SK-N-SH (cell line): ENCODE measurements around the gene MATN4. TPM values are rescaled to one million over a fixed set of nuclear protein-coding genes. Genes with fewer than 3 reads are reported as not detected.

ENCODE experiments used
- CTCF ChIA-PET: fragments of 300-600, 350-600 bp; formaldehyde crosslinking; extraction: SDS; loops from one replicate; lab custom pipeline; 2021; lab: Yijun Ruan, JAX
- POLR2A ChIA-PET: fragments of 350-600 bp; sonication (Branson Sonifier 250); formaldehyde crosslinking; extraction: SDS; loops from one replicate; lab custom pipeline; 2020; ENCODE audit warnings: antibody characterized with exemption, inconsistent platforms; lab: Yijun Ruan, JAX
- DNase-seq: peaks from one replicate; pipeline ENCODE4 v3.0.0; 2012
- H2AFZ ChIP-seq: fragments of 200-600 bp; sonication (generic); 2 replicates; pipeline ENCODE4 v1.8.1; 2016; ENCODE audit warnings: antibody characterized with exemption, mild to moderate bottlenecking, low read depth
- H3F3A ChIP-seq: fragments of 200-600 bp; sonication (generic); replicated peaks from 2 replicates; pipeline ENCODE3; 2016; ENCODE audit warnings: antibody characterized with exemption, mild to moderate bottlenecking; ENCODE audit not compliant: insufficient read depth
- H3K27ac ChIP-seq, 2 experiments: fragments of 200-500 bp in 1 of 2; fragments of 200-600 bp in 1 of 2; sonication (Bioruptor generic) in 1 of 2; sonication (generic), shearing (Covaris generic) in 1 of 2; 2 replicates each; pipeline versions ENCODE4 v1.5.1 to v1.6.1; 2014 to 2016; ENCODE audit warnings: low read depth in 2 of 2, inconsistent platforms in 1 of 2, low read length in 1 of 2, mild to moderate bottlenecking in 1 of 2, mixed read lengths in 1 of 2
- H3K27me3 ChIP-seq: fragments of 200-600 bp; sonication (generic), shearing (Covaris generic); 2 replicates; pipeline ENCODE4 v1.6.1; 2016; ENCODE audit warnings: mixed run types; ENCODE audit not compliant: insufficient read depth
- H3K36me3 ChIP-seq, 2 experiments: fragments of 200-500 bp in 1 of 2; fragments of 200-600 bp in 1 of 2; sonication (Bioruptor generic) in 1 of 2; sonication (generic) in 1 of 2; replicated peaks in 1 of 2; 2 replicates each; pipeline versions ENCODE3 to v1.5.1; 2014 to 2016; ENCODE audit warnings: low read length in 1 of 2, mild to moderate bottlenecking in 1 of 2; ENCODE audit not compliant: insufficient read depth in 2 of 2, control insufficient read depth in 1 of 2
- H3K4me1 ChIP-seq, 2 experiments: fragments of 200-500 bp in 1 of 2; fragments of 200-600 bp in 1 of 2; sonication (Bioruptor generic) in 1 of 2; sonication (generic), shearing (Covaris generic) in 1 of 2; 2 replicates each; pipeline versions ENCODE4 v1.5.1 to v1.6.1; 2014 to 2016; ENCODE audit warnings: low read depth in 1 of 2, low read length in 1 of 2, mixed run types in 1 of 2; ENCODE audit not compliant: insufficient read depth in 2 of 2, control insufficient read depth in 1 of 2
- H3K4me2 ChIP-seq: fragments of 200-600 bp; sonication (generic), shearing (Covaris generic); 2 replicates; pipeline ENCODE4 v1.6.1; 2017; ENCODE audit warnings: mixed run types
- H3K4me3 ChIP-seq, 2 experiments: fragments of 200-500 bp in 1 of 2; fragments of 200-600 bp in 1 of 2; sonication (Bioruptor generic) in 1 of 2; sonication (generic), shearing (Covaris generic) in 1 of 2; 2 replicates each; pipeline versions ENCODE4 v1.5.1 to v1.8.1; 2014 to 2016; ENCODE audit warnings: low read depth in 2 of 2, inconsistent platforms in 1 of 2, low read length in 1 of 2, mild to moderate bottlenecking in 1 of 2, mixed read lengths in 1 of 2, moderate library complexity in 1 of 2
- H3K79me2 ChIP-seq: fragments of 200-600 bp; sonication (generic); 2 replicates; pipeline ENCODE4 v1.8.1; 2017; ENCODE audit warnings: mild to moderate bottlenecking; ENCODE audit not compliant: insufficient read depth
- H3K9ac ChIP-seq: fragments of 200-600 bp; sonication (generic); 2 replicates; pipeline ENCODE4 v1.6.1; 2017; ENCODE audit warnings: mixed run types
- H3K9me2 ChIP-seq: fragments of 200-600 bp; sonication (generic); 2 replicates; pipeline ENCODE4 v1.6.1; 2017; ENCODE audit warnings: mixed run types
- H3K9me3 ChIP-seq: fragments of 200-600 bp; sonication (generic); 2 replicates; pipeline ENCODE4 v1.6.1; 2017; ENCODE audit warnings: mixed run types, mild to moderate bottlenecking, moderate library complexity
- H4K20me1 ChIP-seq: fragments of 200-600 bp; sonication (generic); 2 replicates; pipeline ENCODE4 v1.6.1; 2017; ENCODE audit warnings: mild to moderate bottlenecking, mixed run types; ENCODE audit not compliant: insufficient read depth
- CHD2 ChIP-seq: fragments of 150-350 bp; IDR thresholded peaks from 2 replicates; pipeline ENCODE4 v1.6.1; 2018; ENCODE audit warnings: low read length; ENCODE audit not compliant: partially characterized antibody
- CTCF ChIP-seq: fragments of 200-600 bp; sonication (generic); IDR thresholded peaks from 2 replicates; pipeline ENCODE4 v1.6.1; 2017; ENCODE audit warnings: antibody characterized with exemption, mild to moderate bottlenecking, moderate library complexity
- EP300 ChIP-seq, 2 experiments: IDR thresholded peaks; 2 replicates each; pipeline versions ENCODE4 v1.4.0 to v1.6.1; 2012; ENCODE audit warnings: borderline replicate concordance in 1 of 2, low read depth in 1 of 2, low read length in 1 of 2
- FOSL2 ChIP-seq: IDR thresholded peaks from 2 replicates; pipeline ENCODE4 v1.4.0; 2012; ENCODE audit warnings: low read depth, mild to moderate bottlenecking, moderate library complexity, borderline replicate concordance
- FOXJ3 ChIP-seq: sonication (generic); formaldehyde crosslinking; IDR thresholded peaks from 2 replicates; pipeline ENCODE4 v1.5.1; 2020; ENCODE audit warnings: mild to moderate bottlenecking, missing genetic modification reagents
- FOXM1 ChIP-seq: IDR thresholded peaks from 2 replicates; pipeline ENCODE4 v1.4.0; 2012; ENCODE audit warnings: low read depth, mild to moderate bottlenecking
- GABPA ChIP-seq: IDR thresholded peaks from 2 replicates; pipeline ENCODE4 v1.4.0; 2012; ENCODE audit warnings: low read depth, mild to moderate bottlenecking
- JUND ChIP-seq: IDR thresholded peaks from 2 replicates; pipeline ENCODE4 v1.4.0; 2012
- MAX ChIP-seq: IDR thresholded peaks from 2 replicates; pipeline ENCODE4 v1.4.0; 2012; ENCODE audit warnings: low read depth
- MEF2A ChIP-seq: IDR thresholded peaks from 2 replicates; pipeline ENCODE4 v1.4.0; 2012; ENCODE audit warnings: low read depth, borderline replicate concordance
- MXI1 ChIP-seq: IDR thresholded peaks from 2 replicates; pipeline ENCODE4 v1.6.1; 2012; ENCODE audit warnings: mild to moderate bottlenecking, low read depth, low read length, improper control_type of control experiment
- POLR2AphosphoS5 ChIP-seq: IDR thresholded peaks from 2 replicates; pipeline ENCODE4 v1.6.1; 2012; ENCODE audit warnings: low read depth, low read length
- RAD21 ChIP-seq: IDR thresholded peaks from 2 replicates; pipeline ENCODE4 v1.6.1; 2012; ENCODE audit warnings: mild to moderate bottlenecking, low read length
- RCOR1 ChIP-seq: fragments of 150-350 bp; IDR thresholded peaks from 2 replicates; pipeline ENCODE4 v1.6.1; 2017; ENCODE audit warnings: antibody characterized with exemption, low read length
- REST ChIP-seq: IDR thresholded peaks from 2 replicates; pipeline ENCODE4 v1.6.1; 2012; ENCODE audit warnings: mild to moderate bottlenecking, low read depth, low read length, moderate library complexity
- RXRA ChIP-seq: IDR thresholded peaks from 2 replicates; pipeline ENCODE4 v1.4.0; 2012; ENCODE audit warnings: low read depth, mild to moderate bottlenecking, borderline replicate concordance
- SMC3 ChIP-seq: IDR thresholded peaks from 2 replicates; pipeline ENCODE4 v1.6.1; 2012; ENCODE audit warnings: low read depth, low read length, improper control_type of control experiment
- USF2 ChIP-seq: fragments of 150-350 bp; IDR thresholded peaks from 2 replicates; pipeline ENCODE4 v1.6.1; 2017; ENCODE audit warnings: antibody characterized with exemption, low read length, low read depth, borderline replicate concordance
- WGBS: methylation state at CpG from one replicate; pipeline ENCODE4 v1.1.6; 2017; ENCODE audit warnings: low lambda C conversion rate; 5-methylcytosine and 5-hydroxymethylcytosine counted together
- polyA plus RNA-seq, 3 experiments: library from polyadenylated mRNA; depleted of rRNA; stranded (reverse); fragments of >200 nt; gene quantifications; 2 replicates each; pipeline ENCODE4 v1.2.3, GENCODE V29; 2012

Gene MATN4
- polyA plus RNA-seq, 1 of the 3 experiments (the other 2 are of a cell fraction), result 0.16 TPM

DNA sequence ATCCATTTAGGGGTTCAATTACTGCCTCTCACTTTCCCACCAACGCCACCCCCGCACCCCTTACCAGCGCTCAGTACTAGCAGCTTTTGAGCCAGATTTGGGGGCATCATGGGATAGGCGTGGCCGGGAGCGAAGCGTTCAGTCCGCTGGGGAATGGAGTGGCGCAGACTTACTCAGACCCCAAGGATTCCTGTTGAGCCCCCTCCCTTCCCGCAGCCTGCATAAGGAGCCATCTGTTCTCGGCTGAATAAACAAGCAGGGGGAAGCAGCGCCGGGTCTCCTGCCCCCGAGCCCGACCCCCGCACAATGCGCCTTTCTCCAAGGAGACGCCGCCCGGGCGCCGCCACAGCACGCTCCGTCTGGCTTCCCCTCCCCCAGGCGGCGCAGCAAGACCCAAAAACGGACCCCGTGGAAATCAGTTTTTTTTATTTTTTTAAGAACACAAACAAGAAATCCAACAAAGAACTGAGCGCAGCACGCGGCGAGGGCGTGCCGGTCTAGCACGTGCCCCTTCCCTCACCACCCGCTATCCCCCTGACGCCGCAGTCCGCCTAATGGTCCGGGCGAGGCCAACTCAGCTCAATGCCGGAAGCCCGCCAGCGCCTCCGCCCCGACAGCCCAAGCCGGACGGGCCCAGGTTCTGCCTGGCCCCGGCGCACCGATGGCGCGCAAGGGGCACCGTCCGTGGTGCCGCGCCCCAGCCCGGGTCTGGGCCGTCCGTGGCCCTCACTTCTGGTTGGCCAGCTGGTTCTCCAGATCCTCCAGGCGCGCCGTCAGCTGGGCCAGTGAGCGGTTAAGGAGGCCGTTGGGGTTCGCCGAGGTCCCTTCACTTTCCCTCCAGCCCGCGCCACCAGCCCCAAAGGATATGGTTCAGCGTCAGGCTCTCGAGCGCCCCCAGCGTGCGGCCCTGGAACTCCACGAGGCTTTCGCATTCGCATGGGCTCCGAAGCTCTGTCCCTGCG lies 14.8 kb downstream of the MATN4 start:
- CTCF ChIA-PET, result interaction anchor here (0.5 to 7.9 kb wide), 64 partner anchors 10 to 478 kb away, joined by 3 to 113 read pairs (median 4); partner anchors contain the start of genes KCNS1, MATN4, RBPJL and SYS1
- no peaks in the 10 kb centered on the region for H3K9me3 ChIP-seq
- peak overlapping the region; percentile 73 for H2AFZ ChIP-seq
- TF ChIP-seq CHD2 (no peak), RXRA (no peak), RAD21 (peak; percentile 31), FOXJ3 (CRISPR knock-in tag) (no peak), RCOR1 (no peak), USF2 (no peak), MXI1 (0 out of 2 replicates have a peak, but pooled peaks have one; percentile 26), REST (no peak), JUND (no peak), MAX (peak; percentile 23), FOSL2 (no peak), EP300 (IDR thresholded peaks at IDR 0.05; ENCODE audit: borderline replicate concordance in 1 of 2, low read depth in 1 of 2, low read length in 1 of 2) (no peak), FOXM1 (no peak), CTCF (peak; percentile 83), GABPA (no peak), POLR2AphosphoS5 (no peak), SMC3 (peak; percentile 35), MEF2A (no peak)
- H3K4me1 ChIP-seq, result peaks cover 0 to 3% of the 10 kb centered on the region in 2 experiments; a peak in 1 of 4 replicates
- no peaks in the 10 kb centered on the region for H3K36me3 ChIP-seq
- H3K27ac ChIP-seq, result no peak overlapping the region
- no peaks in the 10 kb centered on the region for H3K79me2 ChIP-seq
- H3K4me2 ChIP-seq, result peak overlapping the region; percentile 73
- peaks cover 4% of the 10 kb centered on the region for H3F3A ChIP-seq
- H3K9me2 ChIP-seq, result no peaks in the 10 kb centered on the region
- 12% methylated on average over 48 of the region's 79 CpGs for WGBS
- DNase-seq, result peak; percentile 92
- peak overlapping the region; percentile 46 to 72 for H3K4me3 ChIP-seq
- H3K9ac ChIP-seq, result peak overlapping the region; percentile 45; the same call in 1 of the 2 replicates
- POLR2A ChIA-PET, result interaction anchor here (1.4 kb wide), 1 partner anchor 10 kb away, joined by 5 read pairs; no protein-coding TSS in a partner anchor
- H3K27me3 ChIP-seq, result no peaks in the 10 kb centered on the region
- no peaks in the 10 kb centered on the region for H4K20me1 ChIP-seq
